ENCODE measurements around the gene LBR. TPM values are rescaled to one million over a fixed set of nuclear protein-coding genes. Genes with fewer than 3 reads are reported as not detected.

LBR gene
- total and polyA plus RNA-seq, 11 donors: 4.3 to 37.8 (median 8.2) TPM

- WGBS, 4 donors: 57 to 64% (median 59%) methylated on average over 14 of the region's 14 CpGs
- TF ChIP-seq CTCF (IDR thresholded peaks at IDR 0.05): no peak
Observed at GRCh38 chr1:225422031-225422605, 5.7 kb downstream of the LBR start.

GRCh38 chr1:225418598-225418997 lies 9.2 kb downstream of the LBR start:
- no peak for TF ChIP-seq POLR2A (IDR thresholded peaks at IDR 0.05)
- no peak for TF ChIP-seq CTCF (IDR thresholded peaks at IDR 0.05)
- no peak overlapping the region for H3K4me3 ChIP-seq
- peaks cover 0 to 24% (median 0%) of the 10 kb centered on the region in 12 donors for H3K4me1 ChIP-seq
- intact Hi-C loops (cut with DNase I): no loop called here
- H3K36me3 ChIP-seq: peaks cover 0 to 94% (median 72%) of the 10 kb centered on the region in 9 donors
- ATAC-seq (no peak), DNase-seq (no peak)
- no peak overlapping the region for H3K27ac ChIP-seq
- H3K27me3 ChIP-seq: no peaks in the 10 kb centered on the region
- 93 to 95% (median 95%) methylated on average over 4 of the region's 4 CpGs for WGBS, 4 donors
- no peaks in the 10 kb centered on the region for H3K9me3 ChIP-seq

More at GRCh38 chr1:225422031-225422605, 5.7 kb downstream of the LBR start:
- Histone ChIP-seq H3K4me1 (peaks cover 0 to 57% (median 16%) of the 10 kb centered on the region in 12 donors), H3K27ac (peak overlapping the region in 2 of 12 donors; percentile 47 to 97), H3K27me3 (no peaks in the 10 kb centered on the region), H3K4me3 (no peak overlapping the region), H3K9me3 (no peaks in the 10 kb centered on the region), H3K36me3 (peaks cover 0 to 59% (median 36%) of the 10 kb centered on the region in 9 donors)
- DNase-seq: no peak
- no peak for ATAC-seq
- intact Hi-C loops (cut with DNase I): no loop called here

- Histone ChIP-seq H3K36me3 (peaks cover 0 to 97% (median 77%) of the 10 kb centered on the region in 9 donors), H3K4me3 (no peak overlapping the region), H3K9me3 (no peaks in the 10 kb centered on the region), H3K4me1 (peaks cover 0 to 19% (median 0%) of the 10 kb centered on the region in 12 donors), H3K27ac (no peak overlapping the region), H3K27me3 (no peaks in the 10 kb centered on the region)
- WGBS, 4 donors: 63 to 70% (median 69%) methylated on average over 2 of the region's 2 CpGs
- no peak for DNase-seq
- TF ChIP-seq CTCF (IDR thresholded peaks at IDR 0.05) (no peak), POLR2A (IDR thresholded peaks at IDR 0.05) (no peak)
- no peak for ATAC-seq
- intact Hi-C loops (cut with DNase I): no loop called here
Observed at GRCh38 chr1:225418059-225418458, 9.8 kb downstream of the LBR start.

GRCh38 chr1:225415967-225416745 lies 11.7 kb downstream of the LBR start:
- no peak overlapping the region for H3K4me3 ChIP-seq
- H3K4me1 ChIP-seq: no peaks in the 10 kb centered on the region
- intact Hi-C loops (cut with DNase I): no loop called here
- ATAC-seq: no peak
- H3K27ac ChIP-seq: no peak overlapping the region
- H3K36me3 ChIP-seq: peaks cover 0 to 99% (median 87%) of the 10 kb centered on the region in 9 donors
- DNase-seq: no peak
- TF ChIP-seq POLR2A (IDR thresholded peaks at IDR 0.05) (no peak), CTCF (IDR thresholded peaks at IDR 0.05) (no peak)
- H3K9me3 ChIP-seq: no peaks in the 10 kb centered on the region
- 89 to 95% (median 93%) methylated on average over 11 of the region's 11 CpGs for WGBS, 4 donors
- H3K27me3 ChIP-seq: no peaks in the 10 kb centered on the region

Data from heart left ventricle (tissue), 16 donors.